ENCODE data around the gene DPF3.

Gene DPF3

GRCh38 chr14:72850360-72850759, 43.5 kb downstream of the DPF3 start:
- TF ChIP-seq GATA3 (IDR thresholded peaks at IDR 0.05; ENCODE audit: low read depth, low read length) = no peak
- TF ChIP-seq GATA2 (IDR thresholded peaks at IDR 0.05; ENCODE audit: low read depth, low read length) = no peak

DNA sequence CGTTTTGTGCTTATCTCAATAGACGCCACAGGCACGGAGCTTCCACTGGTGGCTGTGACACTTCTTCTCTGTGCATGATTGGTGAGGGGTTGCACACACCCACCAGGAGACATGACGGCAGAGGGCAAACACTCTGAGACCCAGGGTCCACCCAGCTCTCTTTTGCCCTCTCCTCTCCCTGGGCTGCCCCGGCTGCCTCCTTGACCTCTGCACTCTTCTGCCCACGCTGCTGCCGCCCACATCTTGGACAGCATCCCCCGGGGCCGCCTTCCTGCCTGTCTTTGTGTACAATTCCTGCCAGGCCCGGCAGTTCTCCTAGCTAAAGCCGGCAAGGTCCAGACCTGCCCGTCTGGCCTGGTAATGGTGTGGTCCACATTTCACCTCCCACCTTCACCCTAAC, 44.7 kb downstream of the DPF3 start:
- TF ChIP-seq GATA3 (IDR thresholded peaks at IDR 0.05; ENCODE audit: low read depth, low read length) = no peak
- TF ChIP-seq GATA2 (IDR thresholded peaks at IDR 0.05; ENCODE audit: low read depth, low read length) = no peak

DNA sequence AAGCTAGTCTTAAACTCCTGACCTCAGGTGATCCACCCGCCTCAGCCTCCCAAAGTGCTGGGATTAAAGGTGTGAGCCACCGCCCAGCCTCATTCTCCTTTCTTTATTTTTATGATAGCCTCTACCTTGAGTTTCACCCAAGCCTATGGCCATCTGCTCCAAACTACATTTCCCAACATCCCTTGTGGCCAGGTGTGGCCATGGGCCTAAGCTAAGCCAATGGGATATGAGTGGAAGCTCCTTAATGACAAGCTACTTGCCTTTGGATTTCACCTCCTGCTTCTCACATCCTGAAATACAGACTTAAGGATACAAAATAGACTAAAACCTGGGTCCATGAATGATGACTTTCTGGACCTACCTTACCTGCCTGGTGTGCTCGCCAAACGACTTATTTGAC, 46.2 kb downstream of the DPF3 start:
- TF ChIP-seq GATA3 (IDR thresholded peaks at IDR 0.05; ENCODE audit: low read depth, low read length) (no peak), GATA2 (IDR thresholded peaks at IDR 0.05; ENCODE audit: low read depth, low read length) (no peak)

GRCh38 chr14:72845683-72846082, 48.2 kb downstream of the DPF3 start:
- TF ChIP-seq GATA3 (IDR thresholded peaks at IDR 0.05; ENCODE audit: low read depth, low read length) (no peak), GATA2 (IDR thresholded peaks at IDR 0.05; ENCODE audit: low read depth, low read length) (no peak)

DNA sequence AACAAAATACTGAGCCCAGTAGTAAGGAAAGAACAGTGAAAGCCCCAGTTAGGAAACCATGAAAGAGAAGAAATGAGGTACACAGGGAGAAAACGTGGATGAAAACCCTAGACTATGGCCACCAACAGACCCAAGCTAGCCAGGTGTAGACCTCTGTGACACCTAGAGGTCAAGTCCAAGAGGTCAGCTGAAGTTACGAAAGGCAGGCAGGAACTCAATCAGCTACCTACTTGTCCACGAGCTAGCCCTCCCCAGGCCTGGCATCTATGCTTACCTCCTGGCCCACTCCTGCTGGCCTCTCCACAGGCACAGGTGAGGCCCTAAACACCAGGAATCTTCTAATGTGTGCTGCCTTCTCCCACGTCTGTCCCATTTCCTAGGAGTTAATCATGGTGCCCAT, 48.7 kb downstream of the DPF3 start:
- TF ChIP-seq GATA2 (IDR thresholded peaks at IDR 0.05; ENCODE audit: low read depth, low read length) (no peak), GATA3 (IDR thresholded peaks at IDR 0.05; ENCODE audit: low read depth, low read length) (no peak)

DNA sequence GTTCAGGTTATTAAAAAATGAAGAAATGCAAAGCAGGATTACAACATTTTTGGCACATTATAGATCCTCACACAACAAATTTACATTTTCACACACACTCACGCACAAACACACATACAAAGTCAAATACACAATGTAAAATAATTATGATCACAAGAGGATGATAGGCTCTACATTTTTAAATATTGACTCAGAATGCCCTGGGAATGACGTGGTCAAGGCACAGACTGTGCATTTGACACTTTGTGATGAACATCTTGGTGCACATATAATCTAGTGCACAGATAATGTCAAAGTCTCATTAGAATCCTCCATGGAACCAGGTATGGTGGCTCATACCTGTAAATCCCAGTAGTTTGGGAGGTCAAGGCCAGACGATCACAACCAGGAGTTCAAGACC, 49.4 kb downstream of the DPF3 start:
- TF ChIP-seq GATA2 (IDR thresholded peaks at IDR 0.05; ENCODE audit: low read depth, low read length) (no peak), GATA3 (IDR thresholded peaks at IDR 0.05; ENCODE audit: low read depth, low read length) (no peak)

DNA sequence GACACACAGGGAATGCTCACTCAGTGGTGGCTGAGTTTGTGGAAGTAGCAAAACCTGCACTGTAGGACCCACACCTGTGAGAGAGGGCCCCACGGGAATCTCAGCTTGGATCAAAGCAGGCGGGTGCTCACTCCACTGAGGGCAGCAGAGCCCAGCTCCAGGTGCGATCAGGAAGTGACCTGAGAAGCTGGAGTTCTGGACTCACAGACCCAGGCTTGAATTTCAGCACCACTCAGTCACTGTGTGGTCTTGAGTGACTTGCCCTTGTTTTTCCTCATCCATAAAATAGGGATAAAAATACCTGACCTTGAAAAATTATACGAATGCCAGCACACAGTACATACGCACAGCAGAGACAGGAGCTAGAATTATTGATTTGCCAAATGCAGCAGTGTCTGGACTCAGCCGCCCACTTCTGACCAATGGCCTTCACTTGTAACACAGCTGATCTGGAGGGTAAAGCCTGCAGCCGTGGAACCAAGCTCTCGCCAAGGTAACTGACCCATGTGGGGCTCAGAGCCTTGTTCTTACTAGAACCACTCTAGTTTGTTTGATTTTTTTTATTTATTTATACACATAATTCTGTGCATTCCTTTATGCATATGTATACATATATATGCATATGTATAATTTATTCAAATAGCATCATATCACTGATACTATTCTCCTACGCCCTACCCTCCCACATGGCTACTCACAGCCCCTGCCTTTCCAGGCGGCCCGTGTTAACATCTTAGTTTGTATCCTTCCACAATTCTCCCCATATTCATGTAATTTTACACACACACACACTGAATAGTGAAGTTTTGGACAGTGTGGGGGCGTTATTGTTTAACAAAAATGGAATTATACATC, 53.9 kb downstream of the DPF3 start:
- TF ChIP-seq GATA3 (IDR thresholded peaks at IDR 0.05; ENCODE audit: low read depth, low read length) (no peak), GATA2 (IDR thresholded peaks at IDR 0.05; ENCODE audit: low read depth, low read length) (no peak)

GRCh38 chr14:72839351-72839750, 54.5 kb downstream of the DPF3 start:
- TF ChIP-seq GATA2 (IDR thresholded peaks at IDR 0.05; ENCODE audit: low read depth, low read length) = no peak
- no peak for TF ChIP-seq GATA3 (IDR thresholded peaks at IDR 0.05; ENCODE audit: low read depth, low read length)

GRCh38 chr14:72836085-72836484, 57.8 kb downstream of the DPF3 start:
- TF ChIP-seq GATA2 (IDR thresholded peaks at IDR 0.05; ENCODE audit: low read depth, low read length) = no peak
- TF ChIP-seq GATA3 (IDR thresholded peaks at IDR 0.05; ENCODE audit: low read depth, low read length) = no peak

GRCh38 chr14:72833174-72833573, 60.7 kb downstream of the DPF3 start:
- no peak for TF ChIP-seq GATA3 (IDR thresholded peaks at IDR 0.05; ENCODE audit: low read depth, low read length)

DNA sequence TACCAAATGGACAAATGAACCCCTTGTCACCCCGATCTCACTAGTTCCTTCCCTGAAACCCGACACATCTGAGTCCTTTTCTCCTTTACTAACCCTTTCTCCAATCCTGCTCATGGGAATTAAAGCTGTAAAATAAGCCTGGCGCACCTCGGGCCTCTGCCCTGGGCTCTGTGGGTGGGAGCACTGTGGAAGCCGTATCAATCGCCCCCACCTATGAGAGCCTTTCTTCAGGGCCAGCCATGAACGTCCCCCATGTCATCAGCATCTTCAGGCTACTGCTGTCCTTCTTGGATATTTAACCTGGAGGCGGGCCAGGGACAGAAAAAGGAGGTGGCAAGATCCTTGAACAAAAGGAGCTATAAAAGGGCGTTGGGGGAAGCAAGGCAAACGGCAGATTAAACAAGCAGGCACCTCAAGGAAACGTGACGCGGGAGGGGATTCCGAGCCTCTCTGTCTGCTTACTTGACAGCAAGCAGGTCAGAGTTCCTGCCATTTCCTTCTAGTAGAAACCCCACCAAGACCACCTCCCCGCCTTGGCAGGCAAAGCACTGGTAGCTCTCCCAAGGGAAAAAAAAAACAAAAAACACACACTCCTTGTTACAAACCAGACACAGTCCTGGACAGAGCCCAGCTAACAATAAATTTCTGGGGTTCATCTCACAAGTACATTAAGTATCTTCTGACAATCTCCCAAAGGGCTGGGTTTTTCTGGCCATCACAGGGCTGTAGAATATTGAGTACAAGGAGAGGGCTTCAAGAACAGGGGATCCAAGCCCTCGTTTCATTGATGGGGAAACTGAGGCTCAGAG, 62.9 kb downstream of the DPF3 start:
- TF ChIP-seq GATA3 (IDR thresholded peaks at IDR 0.05; ENCODE audit: low read depth, low read length) (no peak), GATA2 (IDR thresholded peaks at IDR 0.05; ENCODE audit: low read depth, low read length) (no peak)

DNA sequence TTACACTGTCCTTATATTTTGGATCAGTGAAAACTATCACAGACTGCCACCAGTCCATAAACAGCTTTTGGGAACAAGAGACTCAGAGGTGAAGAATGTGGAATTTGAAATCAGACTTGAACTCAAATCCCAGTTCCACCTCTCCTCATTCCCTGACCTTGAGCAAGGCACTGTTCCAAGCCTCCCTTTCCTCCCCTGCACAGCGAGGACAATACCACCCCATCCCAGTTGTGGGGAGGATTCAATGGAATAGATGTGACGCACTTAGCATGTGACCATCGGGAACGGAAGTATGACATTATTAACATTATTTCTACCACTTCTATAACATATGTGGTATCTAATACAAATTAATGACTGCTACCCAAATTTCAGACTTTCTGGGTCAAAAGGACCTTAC, 63.5 kb downstream of the DPF3 start:
- TF ChIP-seq GATA3 (IDR thresholded peaks at IDR 0.05; ENCODE audit: low read depth, low read length) (no peak), GATA2 (IDR thresholded peaks at IDR 0.05; ENCODE audit: low read depth, low read length) (no peak)

GRCh38 chr14:72828604-72829003, 65.3 kb downstream of the DPF3 start:
- TF ChIP-seq GATA2 (IDR thresholded peaks at IDR 0.05; ENCODE audit: low read depth, low read length) (no peak), GATA3 (IDR thresholded peaks at IDR 0.05; ENCODE audit: low read depth, low read length) (no peak)

DNA sequence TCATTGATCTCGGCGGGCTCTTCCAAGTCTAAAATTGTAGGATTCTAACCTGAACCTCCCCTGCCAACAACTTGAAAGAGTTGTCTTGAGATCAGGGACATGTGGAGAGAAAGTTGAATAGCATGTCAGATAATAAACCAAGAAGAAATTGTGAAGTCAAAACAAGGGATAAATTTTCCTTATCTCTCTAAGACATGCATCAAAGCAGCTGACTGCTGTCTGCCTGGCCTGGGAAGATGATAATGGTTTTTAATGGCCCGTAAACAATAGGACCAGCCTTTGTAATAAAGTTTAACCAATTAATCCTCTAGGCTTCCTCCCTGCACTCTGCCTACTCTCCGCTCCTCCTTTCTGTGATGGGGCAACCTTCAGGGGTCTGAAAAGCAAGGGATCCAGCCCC, 67.9 kb downstream of the DPF3 start:
- TF ChIP-seq GATA2 (IDR thresholded peaks at IDR 0.05; ENCODE audit: low read depth, low read length) = no peak
- TF ChIP-seq GATA3 (IDR thresholded peaks at IDR 0.05; ENCODE audit: low read depth, low read length) = no peak

GRCh38 chr14:72825486-72825885, 68.4 kb downstream of the DPF3 start:
- TF ChIP-seq GATA2 (IDR thresholded peaks at IDR 0.05; ENCODE audit: low read depth, low read length) = no peak
- no peak for TF ChIP-seq GATA3 (IDR thresholded peaks at IDR 0.05; ENCODE audit: low read depth, low read length)
